Psoas muscle (tissue), 8 donors: Measurements from ENCODE around the gene ABCC4. TPM values are rescaled to one million over a fixed set of nuclear protein-coding genes. Genes with fewer than 3 reads are reported as not detected.

Experiments used
- ATAC-seq, 4 donors: fragments of 200-7000 bp; cut with Tn5 transposase; one replicate each; pipeline ENCODE4 v1.9.1; 2020; ENCODE audit warnings: moderate library complexity in 3 of 4, mild to moderate bottlenecking in 2 of 4
- DNase-seq, 2 donors: peaks; one replicate each; pipeline ENCODE4 v3.0.0-alpha.2; 2020
- H3K27ac ChIP-seq: fragments of 200-600 bp; one replicate; pipeline ENCODE4 v1.8.0; 2022
- H3K27me3 ChIP-seq, 3 donors: fragments of 200-600 bp in 1 of 3; one replicate each; pipeline versions ENCODE4 v1.6.1 to v1.8.0; 2013 to 2022; ENCODE audit warnings: low read length in 2 of 3, mild to moderate bottlenecking in 2 of 3, moderate library complexity in 1 of 3; ENCODE audit not compliant: insufficient read depth in 3 of 3
- H3K36me3 ChIP-seq, 2 donors: fragments of 200-600 bp in 1 of 2; one replicate each; pipeline versions ENCODE4 v1.6.1 to v1.8.0; 2013 to 2022; ENCODE audit warnings: low read depth in 1 of 2, mild to moderate bottlenecking in 1 of 2, moderate library complexity in 1 of 2; ENCODE audit not compliant: insufficient read depth in 1 of 2
- H3K4me1 ChIP-seq: fragments of 200-600 bp; one replicate; pipeline ENCODE4 v1.8.0; 2022
- H3K4me3 ChIP-seq: fragments of 200-600 bp; one replicate; pipeline ENCODE4 v1.8.0; 2022; ENCODE audit warnings: mild to moderate bottlenecking
- H3K9me3 ChIP-seq: fragments of 200-600 bp; one replicate; pipeline ENCODE4 v1.8.0; 2022
- WGBS, 3 donors: extraction: QIAGEN DNeasy Blood & Tissue Kit; methylation state at CpG; one replicate each; pipeline versions ENCODE4 v1.1.6 to v1.1.7; 2013; 5-methylcytosine and 5-hydroxymethylcytosine counted together
- intact Hi-C, 2 donors: fragments of 100-400 bp; cut with DNase I; formaldehyde crosslinking; loops; one replicate each; pipeline versions ENCODE4 v1.11.0 to v1.14.2; 2022
- polyA plus RNA-seq, 3 donors: library from polyadenylated mRNA; stranded (reverse); fragments of 200-250 nt; gene quantifications; one replicate each; pipeline ENCODE4 v1.2.3, GENCODE V29; 2013
- total RNA-seq, 4 donors: library from RNA; stranded (reverse); fragmentation: NEBNext Ultra II Directional in 2 of 4; extraction: Animal tissue kit (Norgen Biotek cat#: 25700) in 2 of 4; gene quantifications; one replicate each; pipeline versions ENCODE4 v1.2.1 to v1.2.4, GENCODE V29; 2021 to 2023
- TF ChIP-seq, protein P1 (sequence below): fragments of 200-600 bp; IDR thresholded peaks from one replicate; pipeline ENCODE4 v1.8.0; 2022; ENCODE audit warnings: antibody characterized with exemption
- donor health status: healthy with polysubstance abuse.
- donor health status: DM: no; HTN: no; CAD: no; lungs with moderate emphysema.
- donor health status: Bipolar disorder and iron deficiency.
- donor health status: healthy.
- donor health status: DM: yes; HTN: yes; CAD: no.
- donor health status: DM: no; HTN: no; CAD: no.
- donor health status: DM: no; HTN: no; CAD: no.
- donor health status: DM: yes; HTN: yes; CAD: no.

Gene ABCC4
- total and polyA plus RNA-seq, 7 donors: 2.3 to 25.2 (median 6.1) TPM

DNA sequence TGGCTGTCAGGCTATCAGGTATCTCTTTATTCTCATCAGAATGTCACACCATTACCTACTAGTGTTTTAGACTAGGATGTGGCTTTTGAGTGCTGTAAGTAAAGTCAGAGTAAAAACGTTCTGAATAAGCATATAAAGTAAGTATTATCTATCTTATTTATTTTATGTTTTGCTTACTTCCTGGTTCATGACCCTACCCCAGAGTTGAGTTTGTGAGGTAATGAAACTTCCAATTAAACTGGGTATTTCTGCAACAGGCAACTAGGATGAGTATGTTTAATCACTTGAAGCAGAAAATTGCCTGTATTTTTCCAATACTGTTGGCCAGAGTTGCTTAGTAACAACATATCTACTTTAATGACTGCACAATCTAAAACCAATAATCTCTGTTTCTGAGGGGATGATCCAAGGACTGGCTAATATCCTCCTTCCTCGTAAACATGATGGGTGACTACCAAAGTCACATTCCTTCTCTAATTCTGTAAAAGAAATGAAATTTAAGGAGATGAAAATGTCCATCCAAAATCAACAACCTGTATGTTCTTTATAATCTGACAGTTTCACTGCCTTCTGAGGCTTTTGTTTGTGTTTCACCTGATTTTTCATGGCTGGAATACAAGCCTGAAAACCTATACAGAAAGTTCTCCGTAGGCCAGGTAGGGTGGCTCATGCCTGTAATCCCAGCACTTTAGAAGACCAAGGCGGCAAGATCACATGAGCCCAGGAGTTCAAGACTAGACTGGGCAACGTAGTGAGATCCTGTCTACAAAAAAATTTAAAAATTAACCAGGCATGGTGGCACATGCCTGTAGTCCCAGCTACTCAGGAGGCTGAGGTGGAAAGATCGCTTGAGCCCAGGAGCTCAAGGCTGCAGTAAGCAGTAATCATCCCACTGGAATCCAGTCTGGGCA is 83.1 kb downstream of the ABCC4 start:
- Histone ChIP-seq H3K36me3 (peaks cover 0 to 4% of the 10 kb centered on the region in 2 donors), H3K4me3 (no peak overlapping the region), H3K27ac (no peak overlapping the region), H3K9me3 (no peaks in the 10 kb centered on the region), H3K4me1 (peaks cover 11% of the 10 kb centered on the region), H3K27me3 (no peaks in the 10 kb centered on the region)
- ATAC-seq (no peak), DNase-seq (no peak)
- intact Hi-C loops: no loop called here
- TF ChIP-seq, protein P1, sequence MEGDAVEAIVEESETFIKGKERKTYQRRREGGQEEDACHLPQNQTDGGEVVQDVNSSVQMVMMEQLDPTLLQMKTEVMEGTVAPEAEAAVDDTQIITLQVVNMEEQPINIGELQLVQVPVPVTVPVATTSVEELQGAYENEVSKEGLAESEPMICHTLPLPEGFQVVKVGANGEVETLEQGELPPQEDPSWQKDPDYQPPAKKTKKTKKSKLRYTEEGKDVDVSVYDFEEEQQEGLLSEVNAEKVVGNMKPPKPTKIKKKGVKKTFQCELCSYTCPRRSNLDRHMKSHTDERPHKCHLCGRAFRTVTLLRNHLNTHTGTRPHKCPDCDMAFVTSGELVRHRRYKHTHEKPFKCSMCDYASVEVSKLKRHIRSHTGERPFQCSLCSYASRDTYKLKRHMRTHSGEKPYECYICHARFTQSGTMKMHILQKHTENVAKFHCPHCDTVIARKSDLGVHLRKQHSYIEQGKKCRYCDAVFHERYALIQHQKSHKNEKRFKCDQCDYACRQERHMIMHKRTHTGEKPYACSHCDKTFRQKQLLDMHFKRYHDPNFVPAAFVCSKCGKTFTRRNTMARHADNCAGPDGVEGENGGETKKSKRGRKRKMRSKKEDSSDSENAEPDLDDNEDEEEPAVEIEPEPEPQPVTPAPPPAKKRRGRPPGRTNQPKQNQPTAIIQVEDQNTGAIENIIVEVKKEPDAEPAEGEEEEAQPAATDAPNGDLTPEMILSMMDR: no peak
- 69 to 70% (median 70%) methylated on average over 6 of the region's 6 CpGs for WGBS, 3 donors

DNA sequence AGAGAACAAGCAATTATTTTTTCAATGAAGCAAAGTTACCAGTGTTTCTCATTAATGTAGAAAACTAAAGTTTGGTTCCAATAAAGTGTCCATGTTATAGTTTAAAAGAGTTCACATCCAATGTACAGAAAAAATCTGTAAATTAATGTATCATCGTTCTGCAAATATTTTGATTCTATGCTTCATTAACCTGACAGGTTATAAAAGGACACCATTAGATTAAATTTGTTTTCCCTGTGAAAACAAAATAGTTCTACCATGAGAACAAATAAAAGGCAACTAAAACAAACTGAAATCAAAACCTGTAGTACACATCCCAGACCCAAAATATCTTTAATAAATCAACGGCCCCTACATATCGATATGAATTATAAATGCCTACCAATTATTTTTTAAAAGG is 85.1 kb downstream of the ABCC4 start:
- DNase-seq (no peak), ATAC-seq (no peak)
- Histone ChIP-seq H3K4me3 (no peak overlapping the region), H3K9me3 (no peaks in the 10 kb centered on the region), H3K27ac (no peak overlapping the region), H3K4me1 (peaks cover 14% of the 10 kb centered on the region), H3K36me3 (peaks cover 0 to 4% of the 10 kb centered on the region in 2 donors), H3K27me3 (no peaks in the 10 kb centered on the region)
- 69 to 79% (median 75%) methylated on average over 3 of the region's 3 CpGs for WGBS, 3 donors
- TF ChIP-seq, protein P1: no peak
- intact Hi-C loops: no loop called here

DNA sequence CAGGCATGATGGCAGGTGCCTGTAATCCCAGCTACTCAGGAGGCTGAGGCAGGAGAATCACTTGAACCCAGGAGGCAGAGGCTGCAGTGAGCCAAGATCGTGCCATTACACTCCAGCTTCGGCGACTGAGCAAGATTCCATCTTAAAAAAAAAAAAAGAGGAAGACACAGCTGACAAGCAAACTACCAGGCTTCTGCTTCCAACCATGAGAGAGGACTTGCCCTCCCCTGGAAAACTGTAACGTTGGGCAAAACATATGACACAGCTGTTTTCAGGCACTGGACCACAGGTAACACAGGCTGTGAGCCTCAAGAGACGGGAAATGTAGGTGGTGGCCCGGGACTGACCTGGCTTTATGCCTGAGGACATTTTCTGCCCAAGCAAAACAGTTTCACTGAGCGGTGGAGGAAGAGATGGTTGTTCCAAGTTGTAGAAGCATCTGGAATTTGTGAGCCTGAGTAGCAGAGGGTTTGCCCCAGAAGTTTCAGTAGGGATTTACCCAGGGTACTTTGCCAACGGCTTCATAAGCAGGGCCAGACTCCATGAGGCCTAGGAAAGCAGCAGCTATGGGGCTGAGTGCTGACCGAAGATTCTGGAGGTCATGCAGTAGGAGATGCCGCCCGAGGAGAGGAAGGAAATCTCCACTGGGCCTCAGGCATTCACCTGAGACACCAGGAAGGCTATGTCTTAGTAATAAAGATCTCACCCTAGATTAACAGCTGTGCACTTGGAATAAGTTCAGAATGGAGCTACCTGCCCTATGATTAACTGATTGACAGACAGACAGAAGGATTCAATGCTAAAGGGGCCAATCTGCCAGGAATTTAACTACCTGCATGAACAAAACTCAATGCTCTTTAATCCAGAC is 88.0 kb downstream of the ABCC4 start:
- peaks cover 0 to 30% of the 10 kb centered on the region in 2 donors for H3K36me3 ChIP-seq
- intact Hi-C loops: no loop called here
- H3K9me3 ChIP-seq: no peaks in the 10 kb centered on the region
- H3K27me3 ChIP-seq: no peaks in the 10 kb centered on the region
- no peak overlapping the region for H3K27ac ChIP-seq
- H3K4me1 ChIP-seq: peaks cover 14% of the 10 kb centered on the region
- DNase-seq: no peak
- TF ChIP-seq, protein P1: no peak
- no peak overlapping the region for H3K4me3 ChIP-seq
- peak in 2 of 4 donors; percentile 28 to 40 for ATAC-seq
- WGBS, 3 donors: 52 to 62% (median 61%) methylated on average over 11 of the region's 11 CpGs

DNA sequence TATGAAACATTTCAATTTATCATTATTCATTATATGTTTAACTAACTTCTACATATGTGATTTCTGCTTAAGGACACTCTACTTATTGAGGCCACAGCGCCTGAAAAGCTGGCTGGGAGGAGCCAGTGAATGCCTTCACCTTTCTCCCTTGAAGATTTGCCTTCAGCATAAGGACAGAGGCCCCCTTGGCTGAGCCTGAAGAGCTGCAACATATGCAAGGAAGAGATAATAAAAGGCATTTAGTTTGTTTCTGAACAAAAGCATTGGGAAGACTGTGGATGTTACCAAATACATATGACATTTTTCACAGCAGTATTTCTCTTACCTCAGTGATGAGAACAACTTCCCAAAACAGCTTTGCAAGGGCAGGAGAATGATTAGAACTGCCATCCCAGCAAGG is 92.1 kb downstream of the ABCC4 start:
- no peaks in the 10 kb centered on the region for H3K27me3 ChIP-seq
- H3K4me3 ChIP-seq: no peak overlapping the region
- peaks cover 3 to 63% of the 10 kb centered on the region in 2 donors for H3K36me3 ChIP-seq
- H3K27ac ChIP-seq: no peak overlapping the region
- intact Hi-C loops: no loop called here
- H3K4me1 ChIP-seq: peaks cover 12% of the 10 kb centered on the region
- WGBS, 3 donors: 96 to 97% (median 97%) methylated on average over 1 of the region's 1 CpG
- DNase-seq (no peak), ATAC-seq (no peak)
- no peaks in the 10 kb centered on the region for H3K9me3 ChIP-seq
- TF ChIP-seq, protein P1: no peak
